Trophoblast cell (in vitro differentiated cells and primary cell): ENCODE measurements around the gene ADRB2.

ENCODE experiments used
- DNase-seq, 2 donors: peaks; one replicate each; pipeline ENCODE4 v3.0.0-alpha.2; 2016
- H2AFZ ChIP-seq: 2 replicates; pipeline ENCODE4 v1.6.1; 2013; ENCODE audit warnings: low read length, moderate library complexity, mild to moderate bottlenecking; ENCODE audit not compliant: insufficient read depth, poor library complexity
- H2AK5ac ChIP-seq: 2 replicates; pipeline ENCODE4 v1.6.1; 2013; ENCODE audit warnings: mild to moderate bottlenecking, low read length
- H2BK120ac ChIP-seq: 2 replicates; pipeline ENCODE4 v1.6.1; 2013; ENCODE audit warnings: low read length, mild to moderate bottlenecking, moderate library complexity; ENCODE audit not compliant: insufficient read depth, poor library complexity
- H2BK12ac ChIP-seq: 2 replicates; pipeline ENCODE4 v1.6.1; 2013; ENCODE audit warnings: mild to moderate bottlenecking, low read length, moderate library complexity
- H2BK5ac ChIP-seq: 2 replicates; pipeline ENCODE4 v1.6.1; 2013; ENCODE audit warnings: low read length, low read depth, moderate library complexity, mild to moderate bottlenecking; ENCODE audit not compliant: poor library complexity
- H3K14ac ChIP-seq: 2 replicates; pipeline ENCODE4 v1.6.1; 2013; ENCODE audit warnings: mild to moderate bottlenecking, low read length
- H3K18ac ChIP-seq: 2 replicates; pipeline ENCODE4 v1.6.1; 2013; ENCODE audit warnings: mild to moderate bottlenecking, low read length
- H3K23ac ChIP-seq: 2 replicates; pipeline ENCODE4 v1.6.1; 2013; ENCODE audit warnings: low read length
- H3K27ac ChIP-seq: 2 replicates; pipeline ENCODE4 v1.5.1; 2013; ENCODE audit warnings: low read depth, mild to moderate bottlenecking, inconsistent platforms, low read length, moderate library complexity
- H3K27me3 ChIP-seq: 2 replicates; pipeline ENCODE4 v1.6.1; 2013; ENCODE audit warnings: inconsistent platforms, mild to moderate bottlenecking, low read length, moderate library complexity; ENCODE audit not compliant: insufficient read depth
- H3K36me3 ChIP-seq, 2 experiments: 1 replicate in 1 of 2; 2 replicates in 1 of 2; pipeline ENCODE4 v1.6.1; 2013; ENCODE audit warnings: low read length in 2 of 2, mild to moderate bottlenecking in 2 of 2, moderate library complexity in 1 of 2; ENCODE audit not compliant: insufficient read depth in 2 of 2, control insufficient read depth in 1 of 2
- H3K4ac ChIP-seq: 2 replicates; pipeline ENCODE4 v1.6.1; 2013; ENCODE audit warnings: low read depth, mild to moderate bottlenecking, low read length, moderate library complexity
- H3K4me1 ChIP-seq, 2 experiments: 1 replicate in 1 of 2; 2 replicates in 1 of 2; pipeline ENCODE4 v1.6.1; 2013; ENCODE audit warnings: low read length in 2 of 2, mild to moderate bottlenecking in 2 of 2, moderate library complexity in 1 of 2; ENCODE audit not compliant: insufficient read depth in 2 of 2, control insufficient read depth in 1 of 2
- H3K4me2 ChIP-seq: 2 replicates; pipeline ENCODE4 v1.6.1; 2013; ENCODE audit warnings: inconsistent platforms, mild to moderate bottlenecking, low read length, moderate library complexity
- H3K4me3 ChIP-seq: 2 replicates; pipeline ENCODE4 v1.5.1; 2013; ENCODE audit warnings: mild to moderate bottlenecking, low read depth, low read length, inconsistent platforms
- H3K79me1 ChIP-seq: one replicate; pipeline ENCODE4 v1.6.1; 2013; ENCODE audit warnings: low read length
- H3K79me2 ChIP-seq: 2 replicates; pipeline ENCODE4 v1.6.1; 2013; ENCODE audit warnings: low read length, mild to moderate bottlenecking; ENCODE audit not compliant: control insufficient read depth, insufficient read depth, poor library complexity
- H3K9ac ChIP-seq: 2 replicates; pipeline ENCODE4 v1.6.1; 2013; ENCODE audit warnings: mild to moderate bottlenecking, low read length
- H3K9me3 ChIP-seq: 2 replicates; pipeline ENCODE4 v1.6.1; 2013; ENCODE audit warnings: low read depth, mild to moderate bottlenecking, control low read depth, inconsistent platforms, low read length; ENCODE audit not compliant: insufficient read depth
- H4K12ac ChIP-seq: 2 replicates; pipeline ENCODE4 v1.6.1; 2013; ENCODE audit warnings: low read depth, mild to moderate bottlenecking, low read length, moderate library complexity
- H4K8ac ChIP-seq: 2 replicates; pipeline ENCODE4 v1.6.1; 2013; ENCODE audit warnings: low read depth, mild to moderate bottlenecking, low read length, moderate library complexity
- H4K91ac ChIP-seq: one replicate; pipeline ENCODE4 v1.6.1; 2013; ENCODE audit warnings: low read depth, mild to moderate bottlenecking, low read length, moderate library complexity
- WGBS: extraction: QIAGEN DNeasy Blood & Tissue Kit; methylation state at CpG from one replicate; pipeline ENCODE4 v1.1.7; 2013; ENCODE audit warnings: missing lambda C conversion rate; ENCODE audit not compliant: insufficient read length, insufficient coverage; ENCODE audit errors: extremely low coverage; 5-methylcytosine and 5-hydroxymethylcytosine counted together

Gene ADRB2

DNA sequence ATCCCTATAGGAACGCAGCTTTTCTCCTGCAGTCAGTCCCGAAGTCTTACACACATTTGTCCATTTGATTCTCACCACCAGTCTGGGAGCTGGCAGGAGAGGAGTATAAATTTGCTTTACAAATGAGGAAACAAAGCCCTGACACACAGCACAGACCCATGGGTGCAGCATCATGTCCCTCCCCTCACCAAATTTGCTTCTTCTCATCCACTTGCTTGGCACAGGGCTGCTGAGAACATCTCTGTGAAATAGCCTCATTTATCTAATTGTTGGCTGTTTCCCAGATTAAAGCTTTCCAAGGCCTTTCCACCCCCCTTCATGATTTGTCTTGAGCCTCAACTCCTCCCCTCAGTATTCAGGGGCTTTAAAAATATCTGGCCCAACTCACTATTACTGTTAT lies 11.3 kb upstream of the ADRB2 start:
- H2BK120ac ChIP-seq, result no peak overlapping the region
- H3K79me1 ChIP-seq, result no peaks in the 10 kb centered on the region
- DNase-seq, result no peak
- H3K4me2 ChIP-seq, result no peak overlapping the region
- H4K12ac ChIP-seq, result no peak overlapping the region
- H4K8ac ChIP-seq, result no peak overlapping the region
- no peaks in the 10 kb centered on the region for H3K27me3 ChIP-seq
- no peak overlapping the region for H3K9ac ChIP-seq
- no peak overlapping the region for H3K18ac ChIP-seq
- no peak overlapping the region for H4K91ac ChIP-seq
- no peak overlapping the region for H2BK5ac ChIP-seq
- peaks cover 0 to 4% of the 10 kb centered on the region in 2 experiments for H3K4me1 ChIP-seq
- WGBS, result no CpG with 5 or more reads among the region's 2 CpGs
- no peaks in the 10 kb centered on the region for H3K79me2 ChIP-seq
- no peak overlapping the region for H2AK5ac ChIP-seq
- H3K4ac ChIP-seq, result no peak overlapping the region
- no peak overlapping the region for H3K27ac ChIP-seq
- no peak overlapping the region for H3K23ac ChIP-seq
- no peaks in the 10 kb centered on the region for H3K9me3 ChIP-seq
- no peak overlapping the region for H3K14ac ChIP-seq
- H3K4me3 ChIP-seq, result no peak overlapping the region
- H2BK12ac ChIP-seq, result no peak overlapping the region
- H3K36me3 ChIP-seq, result no peaks in the 10 kb centered on the region
- no peak overlapping the region for H2AFZ ChIP-seq

DNA sequence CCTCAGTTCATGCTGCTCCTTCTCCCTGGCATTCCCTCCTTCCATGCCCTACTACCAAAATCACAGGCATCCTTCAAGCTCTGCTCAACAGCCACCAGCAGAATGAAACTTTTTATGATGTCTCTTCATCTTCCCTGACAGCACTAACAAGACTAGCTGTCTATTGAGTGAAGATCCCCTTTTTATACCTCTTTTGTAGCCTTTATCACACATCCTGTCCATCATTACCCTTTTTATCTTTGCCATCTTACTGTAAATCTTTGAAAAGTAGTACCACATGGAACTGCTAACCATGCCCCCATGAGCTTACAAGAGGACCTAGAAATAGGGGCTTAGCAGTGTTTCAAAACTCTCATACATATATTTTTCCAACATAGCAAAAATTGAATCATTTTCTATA lies 10.8 kb upstream of the ADRB2 start:
- Histone ChIP-seq H4K12ac (no peak overlapping the region), H3K4me2 (no peak overlapping the region), H3K27me3 (no peaks in the 10 kb centered on the region), H3K9ac (no peak overlapping the region), H3K14ac (no peak overlapping the region), H2AFZ (no peak overlapping the region), H3K18ac (no peak overlapping the region), H2BK5ac (no peak overlapping the region), H3K4me1 (peaks cover 0 to 4% of the 10 kb centered on the region in 2 experiments), H3K27ac (no peak overlapping the region), H3K79me2 (no peaks in the 10 kb centered on the region), H2BK12ac (no peak overlapping the region), H4K8ac (no peak overlapping the region), H2AK5ac (no peak overlapping the region), H3K4ac (no peak overlapping the region), H3K23ac (no peak overlapping the region), H3K9me3 (no peaks in the 10 kb centered on the region), H3K36me3 (no peaks in the 10 kb centered on the region), H4K91ac (no peak overlapping the region), H2BK120ac (no peak overlapping the region), H3K79me1 (no peaks in the 10 kb centered on the region), H3K4me3 (no peak overlapping the region)
- DNase-seq, result no peak

DNA sequence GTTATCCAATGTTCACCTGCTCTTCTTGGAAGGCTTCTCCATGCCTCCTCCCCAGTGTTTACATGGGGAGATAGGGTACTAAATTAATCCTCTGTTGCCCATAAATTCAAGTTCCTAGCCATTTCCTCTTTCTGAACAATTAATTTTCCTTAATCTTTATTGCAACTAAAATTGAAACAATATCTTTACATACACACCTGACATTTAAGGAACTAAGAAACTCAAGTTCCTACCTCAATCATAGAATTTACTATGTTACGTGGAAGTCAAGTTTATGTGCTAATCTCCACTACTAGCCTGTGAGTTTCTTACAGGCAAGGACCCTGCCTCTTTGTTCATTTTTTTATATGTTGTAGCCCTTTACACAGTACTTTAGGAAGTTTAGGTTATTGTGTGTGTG lies 10.1 kb upstream of the ADRB2 start:
- no peak overlapping the region for H2AK5ac ChIP-seq
- no peak overlapping the region for H3K27ac ChIP-seq
- no CpG with 5 or more reads among the region's 1 CpG for WGBS

DNA sequence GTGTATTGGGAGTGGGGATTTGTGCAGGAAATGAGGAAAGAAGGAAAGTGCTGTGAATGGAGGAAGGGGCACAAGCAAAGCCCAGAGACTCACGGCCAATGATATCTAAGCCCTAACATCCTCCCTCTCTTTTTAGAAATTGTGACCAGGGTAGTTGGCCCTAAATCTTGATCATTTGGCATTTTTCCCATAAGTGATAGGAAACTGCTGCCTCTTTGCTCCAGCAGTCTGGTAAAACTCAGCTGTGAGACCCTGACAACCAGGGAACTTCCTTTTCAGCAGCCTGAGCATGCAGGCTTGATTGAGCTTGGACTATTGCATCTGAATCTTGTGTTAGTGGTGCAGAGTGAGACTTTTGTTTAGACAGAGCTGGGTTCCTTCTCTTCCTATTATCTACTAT lies 9.6 kb upstream of the ADRB2 start:
- Histone ChIP-seq H3K14ac (no peak overlapping the region), H2AK5ac (no peak overlapping the region), H2BK5ac (no peak overlapping the region), H3K18ac (no peak overlapping the region), H3K27ac (no peak overlapping the region), H2BK12ac (no peak overlapping the region), H2BK120ac (no peak overlapping the region), H3K4me2 (no peak overlapping the region), H3K27me3 (no peaks in the 10 kb centered on the region), H3K9me3 (no peaks in the 10 kb centered on the region), H3K4ac (no peak overlapping the region), H3K79me1 (no peaks in the 10 kb centered on the region), H2AFZ (no peak overlapping the region), H4K8ac (no peak overlapping the region), H3K4me3 (no peak overlapping the region), H3K36me3 (no peaks in the 10 kb centered on the region), H4K91ac (no peak overlapping the region), H3K4me1 (peaks cover 0 to 4% of the 10 kb centered on the region in 2 experiments), H3K23ac (no peak overlapping the region), H4K12ac (no peak overlapping the region), H3K79me2 (no peaks in the 10 kb centered on the region), H3K9ac (no peak overlapping the region)
- DNase-seq, result no peak
- no CpG with 5 or more reads among the region's 1 CpG for WGBS

More for the DNA sequence above, 10.1 kb upstream of the ADRB2 start:
- Histone ChIP-seq H3K4ac (no peak overlapping the region), H3K4me3 (no peak overlapping the region), H2BK120ac (no peak overlapping the region), H4K91ac (no peak overlapping the region), H3K36me3 (no peaks in the 10 kb centered on the region), H3K14ac (no peak overlapping the region), H4K8ac (no peak overlapping the region), H3K27me3 (no peaks in the 10 kb centered on the region), H3K4me1 (peaks cover 0 to 4% of the 10 kb centered on the region in 2 experiments), H4K12ac (no peak overlapping the region), H2AFZ (no peak overlapping the region), H2BK5ac (no peak overlapping the region), H3K4me2 (no peak overlapping the region), H3K9ac (no peak overlapping the region), H3K18ac (no peak overlapping the region), H3K23ac (no peak overlapping the region), H3K79me1 (no peaks in the 10 kb centered on the region), H3K79me2 (no peaks in the 10 kb centered on the region), H3K9me3 (no peaks in the 10 kb centered on the region), H2BK12ac (no peak overlapping the region)
- no peak for DNase-seq
